ENCODE data around the gene NRXN2.
"Not testable (repeated sequence)": the region's sequence is repeated elsewhere in the genome, so short reads cannot be mapped to it uniquely, and the experiment has no call there.

Gene NRXN2

GRCh38 chr11:64563966-64564365, 159.0 kb downstream of the NRXN2 start:
- DNase-seq (ENCODE audit: low spot score) = no peak

GRCh38 chr11:64562723-64563351, 160.2 kb downstream of the NRXN2 start:
- DNase-seq (ENCODE audit: low spot score) = no peak

GRCh38 chr11:64561984-64562722, 160.8 kb downstream of the NRXN2 start:
- no peak for DNase-seq (ENCODE audit: low spot score)

GRCh38 chr11:64561429-64561828, 161.6 kb downstream of the NRXN2 start:
- DNase-seq (ENCODE audit: low spot score) = not testable (repeated sequence)

GRCh38 chr11:64560941-64561340, 162.1 kb downstream of the NRXN2 start:
- no peak for DNase-seq (ENCODE audit: low spot score)

GRCh38 chr11:64560139-64560771, 162.7 kb downstream of the NRXN2 start:
- DNase-seq (ENCODE audit: low spot score) = no peak

- DNase-seq (ENCODE audit: low spot score) = peak; percentile 61
Measured at GRCh38 chr11:64559351-64560138, 163.5 kb downstream of the NRXN2 start.

GRCh38 chr11:64558869-64559268, 164.1 kb downstream of the NRXN2 start:
- DNase-seq (ENCODE audit: low spot score) = no peak

GRCh38 chr11:64558065-64558745, 164.8 kb downstream of the NRXN2 start:
- no peak for DNase-seq (ENCODE audit: low spot score)

GRCh38 chr11:64556721-64557250, 166.2 kb downstream of the NRXN2 start:
- DNase-seq (ENCODE audit: low spot score) = no peak
